Transverse colon (tissue), 4 donors: ENCODE results near the gene YTHDC2. TPM values are rescaled to one million over a fixed set of nuclear protein-coding genes. Genes with fewer than 3 reads are reported as not detected.

Experiments used
- DNase-seq: peaks from one replicate; pipeline ENCODE4 v3.0.0-alpha.2; 2019
- H3K27ac ChIP-seq, 4 donors: fragments of 200-600 bp; sonication (generic); 2 replicates each; pipeline ENCODE4 v1.5.1; 2016 to 2018; ENCODE audit warnings: inconsistent platforms in 4 of 4
- H3K27me3 ChIP-seq: fragments of 200-600 bp; sonication (generic); 2 replicates; pipeline ENCODE4 v1.5.1; 2017; ENCODE audit warnings: inconsistent platforms
- H3K36me3 ChIP-seq, 4 donors: fragments of 200-600 bp; sonication (generic); 2 replicates each; pipeline ENCODE4 v1.5.1; 2017 to 2019; ENCODE audit warnings: inconsistent platforms in 4 of 4
- H3K4me1 ChIP-seq, 4 donors: fragments of 200-600 bp; sonication (generic); 2 replicates each; pipeline ENCODE4 v1.5.1; 2017 to 2020; ENCODE audit warnings: inconsistent platforms in 4 of 4
- H3K4me3 ChIP-seq, 4 donors: fragments of 200-600 bp; sonication (generic); 1 replicate in 1 of 4; 2 replicates in 3 of 4; pipeline versions ENCODE4 v1.5.1 to v1.6.1; 2017 to 2019; ENCODE audit warnings: inconsistent platforms in 4 of 4
- H3K9me3 ChIP-seq, 2 donors: fragments of 200-600 bp; sonication (generic); 2 replicates each; pipeline ENCODE4 v1.5.1; 2017 to 2019; ENCODE audit warnings: inconsistent platforms in 2 of 2
- EP300 ChIP-seq: sonication (generic); formaldehyde crosslinking; IDR thresholded peaks from one replicate; pipeline ENCODE4 v1.6.1; 2017; ENCODE audit warnings: antibody characterized with exemption, low read depth
- POLR2A ChIP-seq: fragments of 450-650 bp; IDR thresholded peaks from one replicate; pipeline ENCODE4 v1.6.1; 2016; ENCODE audit warnings: antibody characterized with exemption, mild to moderate bottlenecking, moderate library complexity
- POLR2AphosphoS5 ChIP-seq, 3 donors: sonication (generic); formaldehyde crosslinking; IDR thresholded peaks; one replicate each; pipeline ENCODE4 v1.6.1; 2016; ENCODE audit warnings: antibody characterized with exemption in 3 of 3
- WGBS, 2 donors: methylation state at CpG; one replicate each; pipeline ENCODE4 v1.1.5; 2018; ENCODE audit warnings: low coverage in 1 of 2; 5-methylcytosine and 5-hydroxymethylcytosine counted together
- in situ Hi-C, 4 donors: fragments of 200-750 bp; cut with MboI; loops; one replicate each; pipeline versions ENCODE4 v1.15.0 to v1.15.1; 2017; ENCODE audit warnings: low sequenced_read_pairs in 3 of 4, low pct_ligation_motif_present in 1 of 4, low pct_unique_long_range_greater_than_20kb in 1 of 4
- intact Hi-C: fragments of 100-400 bp; cut with DNase I; formaldehyde crosslinking; loops from one replicate; pipeline ENCODE4 v1.15.1; 2023; ENCODE audit warnings: low total_unique reads
- total RNA-seq, 4 donors: library from RNA; depleted of rRNA; stranded (reverse); fragments of >200 nt; gene quantifications; one replicate each; pipeline ENCODE4 v1.1.0, GENCODE V29; 2016
- TF ChIP-seq, protein P1 (sequence below), 5 experiments: fragments of 200-600 bp in 3 of 5; fragments of 450-650 bp in 2 of 5; sonication (generic) in 3 of 5; IDR thresholded peaks; 1 replicate in 2 of 5; 2 replicates in 3 of 5; pipeline ENCODE4 v1.5.1; 2016 to 2017; ENCODE audit warnings: antibody characterized with exemption in 5 of 5, inconsistent platforms in 3 of 5, mild to moderate bottlenecking in 2 of 5, moderate library complexity in 1 of 5

YTHDC2 gene
- total RNA-seq, 4 donors from 2014 or later, result 23.6 to 35.4 (median 27.6) TPM

DNA sequence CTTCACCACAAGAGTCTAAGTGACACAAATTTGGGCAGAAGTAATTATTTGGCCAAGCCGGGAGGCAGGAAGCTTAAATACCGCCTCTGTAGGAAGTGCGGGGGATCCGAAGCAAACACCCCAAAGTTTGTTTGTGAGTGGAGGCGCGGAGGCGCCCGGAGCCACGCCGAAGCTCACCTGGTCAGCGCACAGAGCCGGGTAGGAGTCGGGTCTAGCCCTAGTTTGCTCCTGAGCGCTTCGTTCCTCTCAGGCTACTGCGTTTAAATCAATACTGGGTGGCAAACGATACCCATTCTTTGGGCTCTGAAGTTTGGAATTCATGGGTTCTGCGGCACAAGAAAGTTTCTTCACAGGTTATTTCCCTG is 26.1 kb upstream of the YTHDC2 start:
- no peak for DNase-seq
- H3K27me3 ChIP-seq, result peaks cover 53% of the 10 kb centered on the region
- H3K36me3 ChIP-seq, result no peaks in the 10 kb centered on the region
- H3K27ac ChIP-seq, result no peak overlapping the region
- H3K9me3 ChIP-seq, result peaks cover 0 to 11% of the 10 kb centered on the region in 2 donors
- peak overlapping the region; percentile 50 to 57 (median 53) for H3K4me3 ChIP-seq
- intact Hi-C loops (no loop called here), in situ Hi-C loops (no loop called here)
- WGBS, 2 donors, result 14% methylated on average over 18 of the region's 18 CpGs; no CpG with 5 or more reads in 1 of the 2 donors
- no peak for TF ChIP-seq POLR2A
- no peak for TF ChIP-seq EP300
- TF ChIP-seq POLR2AphosphoS5 (IDR thresholded peaks at IDR 0.05), result no peak
- TF ChIP-seq, protein P1, sequence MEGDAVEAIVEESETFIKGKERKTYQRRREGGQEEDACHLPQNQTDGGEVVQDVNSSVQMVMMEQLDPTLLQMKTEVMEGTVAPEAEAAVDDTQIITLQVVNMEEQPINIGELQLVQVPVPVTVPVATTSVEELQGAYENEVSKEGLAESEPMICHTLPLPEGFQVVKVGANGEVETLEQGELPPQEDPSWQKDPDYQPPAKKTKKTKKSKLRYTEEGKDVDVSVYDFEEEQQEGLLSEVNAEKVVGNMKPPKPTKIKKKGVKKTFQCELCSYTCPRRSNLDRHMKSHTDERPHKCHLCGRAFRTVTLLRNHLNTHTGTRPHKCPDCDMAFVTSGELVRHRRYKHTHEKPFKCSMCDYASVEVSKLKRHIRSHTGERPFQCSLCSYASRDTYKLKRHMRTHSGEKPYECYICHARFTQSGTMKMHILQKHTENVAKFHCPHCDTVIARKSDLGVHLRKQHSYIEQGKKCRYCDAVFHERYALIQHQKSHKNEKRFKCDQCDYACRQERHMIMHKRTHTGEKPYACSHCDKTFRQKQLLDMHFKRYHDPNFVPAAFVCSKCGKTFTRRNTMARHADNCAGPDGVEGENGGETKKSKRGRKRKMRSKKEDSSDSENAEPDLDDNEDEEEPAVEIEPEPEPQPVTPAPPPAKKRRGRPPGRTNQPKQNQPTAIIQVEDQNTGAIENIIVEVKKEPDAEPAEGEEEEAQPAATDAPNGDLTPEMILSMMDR (IDR thresholded peaks at IDR 0.05), result no peak
- peaks cover 0 to 17% (median 15%) of the 10 kb centered on the region in 4 donors for H3K4me1 ChIP-seq

DNA sequence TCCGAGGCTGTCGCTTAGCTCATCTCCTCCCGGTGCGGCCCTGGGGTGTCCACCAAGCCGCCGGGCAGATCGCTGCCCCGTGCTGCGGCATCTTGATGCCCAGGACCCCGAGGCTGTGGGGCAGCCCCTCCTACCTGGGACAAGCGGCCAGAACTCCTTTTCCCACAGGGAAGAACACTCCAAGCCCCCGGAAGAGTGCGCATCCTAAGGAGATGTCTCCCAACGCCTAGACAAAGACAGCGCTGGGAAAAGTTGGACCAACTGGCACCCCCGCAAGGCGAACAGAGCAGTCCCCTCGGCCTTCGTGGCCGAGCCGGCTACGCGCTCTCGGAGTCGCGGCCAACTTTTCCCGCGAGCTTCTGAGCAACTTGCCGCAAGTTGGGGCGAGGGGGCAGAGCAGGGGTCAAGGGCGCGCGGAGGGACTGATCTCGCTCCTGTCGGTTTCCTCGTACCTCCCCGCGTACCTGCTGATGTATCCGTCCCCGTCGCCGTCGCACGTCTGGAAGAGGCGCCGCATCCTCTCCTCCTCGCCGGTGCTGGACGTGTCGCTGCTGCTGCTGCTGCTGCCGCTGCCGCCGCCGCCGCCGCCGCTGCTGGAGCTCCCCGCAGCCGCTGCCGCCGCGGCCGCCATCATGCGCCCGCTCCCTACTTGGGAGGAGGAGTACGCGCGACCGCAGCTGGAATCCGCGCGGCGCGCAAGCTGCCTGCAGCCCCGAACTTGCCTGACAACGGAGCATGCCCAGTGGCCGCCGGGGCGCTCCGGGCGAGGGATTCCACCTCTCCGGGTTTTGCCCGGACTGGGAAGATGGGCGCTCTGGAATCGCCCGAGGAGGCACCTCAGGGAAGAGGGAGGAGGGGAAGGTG is 25.5 kb upstream of the YTHDC2 start, which contains the start of gene MCC:
Gene MCC (minus strand): TSS at position 673 of the 864 bp plus-strand sequence.
- Histone ChIP-seq H3K4me1 (peaks cover 0 to 17% (median 15%) of the 10 kb centered on the region in 4 donors), H3K27ac (peak within 1 kb of the TSS in 3 of 4 donors; percentile 7 to 32 (median 22)), H3K36me3 (no peaks in the 10 kb centered on the region), H3K9me3 (peaks cover 0 to 11% of the 10 kb centered on the region in 2 donors), H3K4me3 (peak within 1 kb of the TSS; percentile 50 to 57 (median 53)), H3K27me3 (peaks cover 53% of the 10 kb centered on the region)
- in situ Hi-C loops, result no loop called here
- WGBS, 2 donors, result 2% methylated on average over 74 of the region's 86 CpGs; no CpG with 5 or more reads in 1 of the 2 donors
- intact Hi-C loops, result no loop called here
- DNase-seq, result peak; percentile 69
- TF ChIP-seq POLR2AphosphoS5 (IDR thresholded peaks at IDR 0.05), result peak in 1 of 3 donors; percentile 9
- TF ChIP-seq, protein P1 (IDR thresholded peaks at IDR 0.05), result no peak

DNA sequence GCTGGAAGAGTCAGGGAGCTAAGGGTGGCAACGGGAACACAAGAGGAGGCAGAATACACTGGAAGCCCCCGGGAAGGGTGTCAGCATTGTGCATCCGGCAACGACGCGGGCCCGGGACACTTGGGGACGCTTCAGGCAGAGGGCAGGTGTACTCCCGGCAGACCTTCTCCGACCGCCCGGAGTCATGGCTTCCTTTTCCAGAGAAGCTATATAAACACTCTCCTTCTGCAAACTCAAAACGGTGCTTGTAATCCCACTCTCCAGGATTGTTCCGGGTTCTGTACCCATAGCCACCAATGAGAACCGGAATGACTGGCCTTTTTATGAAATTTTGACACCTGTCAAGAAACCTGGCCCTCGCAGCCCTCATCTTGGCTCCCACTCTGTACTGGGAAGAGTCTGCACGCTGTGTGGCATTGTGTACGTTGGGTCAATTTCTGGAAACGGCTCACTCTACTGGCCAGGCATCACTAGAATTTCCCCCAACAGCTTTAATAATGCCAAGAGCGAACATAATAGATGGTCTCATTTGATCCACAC is 24.8 kb upstream of the YTHDC2 start:
- peaks cover 0 to 11% of the 10 kb centered on the region in 2 donors for H3K9me3 ChIP-seq
- H3K27me3 ChIP-seq, result peaks cover 53% of the 10 kb centered on the region
- in situ Hi-C loops, result no loop called here
- WGBS, 2 donors, result 0 to 16% methylated on average over 1 to 20 of the region's 20 CpGs
- H3K27ac ChIP-seq, result peak overlapping the region in 3 of 4 donors; percentile 7 to 32 (median 22)
- peaks cover 0 to 17% (median 15%) of the 10 kb centered on the region in 4 donors for H3K4me1 ChIP-seq
- no peak for DNase-seq
- intact Hi-C loops, result no loop called here
- no peaks in the 10 kb centered on the region for H3K36me3 ChIP-seq
- H3K4me3 ChIP-seq, result peak overlapping the region; percentile 50 to 57 (median 53)
- TF ChIP-seq, protein P1 (IDR thresholded peaks at IDR 0.05), result no peak
- TF ChIP-seq EP300 (no peak), POLR2AphosphoS5 (IDR thresholded peaks at IDR 0.05) (no peak), POLR2A (no peak)

DNA sequence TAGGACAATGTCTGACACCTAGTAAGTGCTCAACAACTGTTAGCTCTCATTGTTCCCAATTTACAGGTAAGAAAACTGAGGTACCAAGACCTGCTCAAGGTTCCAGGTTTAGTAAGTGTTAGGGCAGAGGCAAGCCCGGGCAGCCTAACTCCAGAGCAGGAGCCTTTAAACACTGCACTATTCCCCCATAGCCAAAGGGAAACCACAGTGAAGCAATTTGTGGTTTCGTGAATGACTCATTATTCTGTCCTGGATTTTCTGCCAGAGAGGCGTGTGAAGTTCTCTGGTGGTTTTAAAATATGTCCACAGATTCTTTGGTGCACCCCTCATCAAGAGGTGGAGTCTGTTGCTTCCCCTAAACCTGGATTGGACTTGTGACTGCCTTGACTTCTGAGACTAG is 24.2 kb upstream of the YTHDC2 start:
- DNase-seq, result no peak

More for the DNA sequence above, 24.2 kb upstream of the YTHDC2 start:
- H3K4me3 ChIP-seq, result no peak overlapping the region
- intact Hi-C loops (no loop called here), in situ Hi-C loops (no loop called here)
- TF ChIP-seq POLR2AphosphoS5 (IDR thresholded peaks at IDR 0.05), result no peak
- no peak for TF ChIP-seq POLR2A
- TF ChIP-seq, protein P1 (IDR thresholded peaks at IDR 0.05), result no peak
- no peak for TF ChIP-seq EP300
- peaks cover 53% of the 10 kb centered on the region for H3K27me3 ChIP-seq
- no peaks in the 10 kb centered on the region for H3K36me3 ChIP-seq
- H3K4me1 ChIP-seq, result peaks cover 0 to 17% (median 15%) of the 10 kb centered on the region in 4 donors
- WGBS, 2 donors, result 35 to 54% methylated on average over 2 to 3 of the region's 3 CpGs
- peaks cover 0 to 11% of the 10 kb centered on the region in 2 donors for H3K9me3 ChIP-seq
- H3K27ac ChIP-seq, result no peak overlapping the region
